Mucosa of stomach (tissue), 1 donor: ENCODE measurements around the gene KCNJ3.
A peak's percentile ranks its signal among the peaks of the same experiment; 100 is the strongest.

Experiments used
- H3K27me3 ChIP-seq: one replicate; pipeline ENCODE4 v1.7.0; 2013; ENCODE audit warnings: mild to moderate bottlenecking, low read length; ENCODE audit not compliant: control insufficient read depth, insufficient read depth
- H3K36me3 ChIP-seq: one replicate; pipeline ENCODE4 v1.7.0; 2013; ENCODE audit warnings: low read length; ENCODE audit not compliant: control insufficient read depth, insufficient read depth
- H3K4me1 ChIP-seq: one replicate; pipeline ENCODE4 v1.7.0; 2013; ENCODE audit warnings: mild to moderate bottlenecking, low read length; ENCODE audit not compliant: control insufficient read depth, insufficient read depth
- H3K4me3 ChIP-seq: one replicate; pipeline ENCODE4 v1.7.0; 2013; ENCODE audit warnings: low read length
- H3K9ac ChIP-seq: one replicate; pipeline ENCODE4 v1.7.0; 2013; ENCODE audit warnings: mild to moderate bottlenecking, low read length, moderate library complexity
- H3K9me3 ChIP-seq: one replicate; pipeline ENCODE4 v1.7.0; 2013; ENCODE audit warnings: mild to moderate bottlenecking, low read length, moderate library complexity; ENCODE audit not compliant: control insufficient read depth
- donor health status: Pancreatic carcinoma.

The KCNJ3 gene, protein sequence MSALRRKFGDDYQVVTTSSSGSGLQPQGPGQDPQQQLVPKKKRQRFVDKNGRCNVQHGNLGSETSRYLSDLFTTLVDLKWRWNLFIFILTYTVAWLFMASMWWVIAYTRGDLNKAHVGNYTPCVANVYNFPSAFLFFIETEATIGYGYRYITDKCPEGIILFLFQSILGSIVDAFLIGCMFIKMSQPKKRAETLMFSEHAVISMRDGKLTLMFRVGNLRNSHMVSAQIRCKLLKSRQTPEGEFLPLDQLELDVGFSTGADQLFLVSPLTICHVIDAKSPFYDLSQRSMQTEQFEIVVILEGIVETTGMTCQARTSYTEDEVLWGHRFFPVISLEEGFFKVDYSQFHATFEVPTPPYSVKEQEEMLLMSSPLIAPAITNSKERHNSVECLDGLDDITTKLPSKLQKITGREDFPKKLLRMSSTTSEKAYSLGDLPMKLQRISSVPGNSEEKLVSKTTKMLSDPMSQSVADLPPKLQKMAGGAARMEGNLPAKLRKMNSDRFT

DNA sequence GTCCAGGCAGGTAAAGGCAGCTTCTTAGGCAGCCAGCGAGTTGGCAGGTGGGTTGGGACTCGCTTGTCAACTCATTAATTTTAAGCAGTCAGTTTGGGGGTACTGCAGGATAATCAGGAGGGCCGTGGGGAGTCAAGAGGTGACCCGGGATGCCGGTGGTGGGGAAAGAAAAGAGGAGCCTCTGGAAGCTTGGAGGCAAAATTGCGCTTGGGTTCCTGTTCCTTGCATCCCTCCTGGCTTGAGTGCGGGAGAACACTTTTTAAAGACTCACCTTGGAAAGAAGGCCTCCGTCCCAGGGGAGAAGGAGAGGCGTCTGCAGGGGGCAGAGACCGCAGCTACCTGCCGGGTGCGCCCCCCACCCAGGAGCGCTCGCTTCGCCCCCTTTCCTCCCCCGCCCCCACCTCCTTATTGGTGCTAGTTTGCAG, at the start of gene KCNJ3:
Gene KCNJ3, plus strand, starts transcription at position 400 of the 425 bp plus-strand sequence. CDS start 81 bp downstream, outside the sequence.
- Histone ChIP-seq H3K9ac (peak within 1 kb of the TSS; percentile 37), H3K9me3 (no peaks in the 10 kb centered on the region), H3K27me3 (peaks cover 30% of the 10 kb centered on the region), H3K36me3 (no peaks in the 10 kb centered on the region), H3K4me3 (peak within 1 kb of the TSS; percentile 38), H3K4me1 (peaks cover 21% of the 10 kb centered on the region)

DNA sequence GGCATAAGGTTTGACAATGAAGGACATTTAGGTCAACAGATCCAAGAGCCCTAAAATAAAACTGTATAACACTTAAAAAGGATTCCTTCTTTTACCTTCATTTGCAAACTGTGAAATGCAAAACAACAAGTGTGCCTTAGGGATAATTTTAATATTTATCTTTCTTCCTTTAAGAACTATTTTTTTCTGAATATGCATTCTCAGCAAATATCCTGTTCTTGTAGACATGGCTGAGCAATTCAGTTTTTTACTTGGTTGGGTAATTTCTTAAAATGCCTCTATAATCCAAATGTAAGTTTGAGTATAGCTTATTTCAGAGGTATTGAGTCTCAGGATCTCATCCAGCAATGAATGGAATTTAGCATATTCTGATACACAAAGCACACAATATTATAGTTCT, 43.0 kb upstream of the KCNJ3 start:
- Histone ChIP-seq H3K4me1 (no peaks in the 10 kb centered on the region), H3K27me3 (no peaks in the 10 kb centered on the region), H3K36me3 (no peaks in the 10 kb centered on the region), H3K9ac (no peak overlapping the region), H3K4me3 (no peak overlapping the region), H3K9me3 (no peaks in the 10 kb centered on the region)

DNA sequence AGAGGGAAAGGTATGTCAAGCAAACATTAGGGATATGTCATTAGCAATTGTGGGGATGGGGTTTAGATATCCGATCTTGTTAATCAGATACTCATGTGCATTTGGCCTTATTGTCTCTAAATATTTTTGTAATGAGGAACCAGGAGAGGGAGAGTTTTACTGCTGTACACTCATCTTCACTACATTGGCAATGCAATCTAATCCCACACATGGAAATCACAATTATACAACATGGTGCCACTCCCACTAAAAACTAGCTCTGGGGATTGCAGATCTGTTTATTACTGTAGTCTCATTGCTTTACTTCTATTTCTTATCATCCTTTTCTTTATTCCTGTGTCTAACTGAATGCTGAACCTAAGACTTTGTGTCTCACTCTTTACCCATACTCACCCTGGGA, 39.6 kb upstream of the KCNJ3 start:
- H3K4me3 ChIP-seq, result no peak overlapping the region
- H3K4me1 ChIP-seq, result no peaks in the 10 kb centered on the region
- no peaks in the 10 kb centered on the region for H3K27me3 ChIP-seq
- H3K9me3 ChIP-seq, result no peaks in the 10 kb centered on the region
- no peaks in the 10 kb centered on the region for H3K36me3 ChIP-seq
- H3K9ac ChIP-seq, result no peak overlapping the region

DNA sequence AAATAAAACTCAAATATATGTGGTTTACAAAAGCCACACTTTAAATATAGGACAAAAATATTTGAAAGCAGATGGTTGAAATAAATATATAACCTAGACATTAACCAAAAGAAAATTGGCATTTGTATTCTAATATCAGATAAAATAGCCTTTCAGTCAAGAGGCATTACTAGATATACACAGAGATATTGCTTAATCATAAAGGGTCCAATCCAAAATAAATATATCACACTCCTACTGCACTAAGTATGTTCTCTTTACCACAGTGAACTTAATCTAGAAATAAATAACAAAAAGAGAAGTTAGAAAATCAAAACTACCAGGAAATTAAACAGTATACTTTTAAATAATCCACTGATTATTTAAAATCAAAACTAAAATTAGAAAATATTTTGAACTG, 34.2 kb upstream of the KCNJ3 start:
- H3K27me3 ChIP-seq, result no peaks in the 10 kb centered on the region
- no peaks in the 10 kb centered on the region for H3K4me1 ChIP-seq
- no peaks in the 10 kb centered on the region for H3K9me3 ChIP-seq
- no peak overlapping the region for H3K9ac ChIP-seq
- H3K36me3 ChIP-seq, result no peaks in the 10 kb centered on the region
- no peak overlapping the region for H3K4me3 ChIP-seq

DNA sequence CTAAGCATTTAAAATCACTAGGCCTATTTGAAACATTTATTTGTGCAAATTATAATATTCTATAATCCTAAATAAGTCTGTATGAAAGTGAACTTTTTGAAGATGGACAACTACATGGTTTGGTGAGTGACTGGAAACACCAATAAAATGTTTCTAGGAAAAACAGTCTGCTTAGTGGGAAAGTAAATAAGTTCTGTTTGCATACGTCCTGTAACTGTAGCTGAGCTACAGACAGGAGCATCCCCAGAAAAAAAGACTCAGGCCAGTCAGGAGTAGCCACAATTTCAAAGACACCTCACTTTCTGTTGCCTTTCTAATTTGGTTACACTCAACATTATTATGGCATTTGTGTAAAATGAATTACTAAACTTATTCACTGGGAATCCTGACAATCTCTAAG, 28.4 kb upstream of the KCNJ3 start:
- Histone ChIP-seq H3K4me3 (no peak overlapping the region), H3K27me3 (no peaks in the 10 kb centered on the region), H3K9ac (no peak overlapping the region), H3K4me1 (no peaks in the 10 kb centered on the region), H3K9me3 (no peaks in the 10 kb centered on the region), H3K36me3 (no peaks in the 10 kb centered on the region)

DNA sequence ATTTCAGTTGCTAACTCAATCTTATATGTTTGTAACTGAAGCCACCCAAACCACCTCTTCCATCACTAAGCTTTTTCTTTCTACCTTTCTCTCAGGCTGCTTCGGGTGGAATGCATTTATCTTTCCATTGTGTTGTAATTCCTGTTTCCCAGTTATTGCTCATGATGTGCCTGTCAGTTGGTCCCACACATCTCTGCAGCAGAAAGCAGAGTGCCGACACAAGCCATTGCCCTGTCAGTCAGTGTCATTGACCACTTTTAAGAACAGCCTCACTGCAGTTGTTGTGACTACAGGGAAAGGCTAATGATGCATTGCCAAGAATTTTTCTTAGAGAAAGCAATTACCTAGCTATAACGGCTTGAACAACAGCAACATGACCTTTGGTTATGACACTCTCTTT, 24.8 kb upstream of the KCNJ3 start:
- Histone ChIP-seq H3K4me1 (no peaks in the 10 kb centered on the region), H3K4me3 (no peak overlapping the region), H3K9ac (no peak overlapping the region), H3K9me3 (no peaks in the 10 kb centered on the region), H3K36me3 (no peaks in the 10 kb centered on the region), H3K27me3 (no peaks in the 10 kb centered on the region)

DNA sequence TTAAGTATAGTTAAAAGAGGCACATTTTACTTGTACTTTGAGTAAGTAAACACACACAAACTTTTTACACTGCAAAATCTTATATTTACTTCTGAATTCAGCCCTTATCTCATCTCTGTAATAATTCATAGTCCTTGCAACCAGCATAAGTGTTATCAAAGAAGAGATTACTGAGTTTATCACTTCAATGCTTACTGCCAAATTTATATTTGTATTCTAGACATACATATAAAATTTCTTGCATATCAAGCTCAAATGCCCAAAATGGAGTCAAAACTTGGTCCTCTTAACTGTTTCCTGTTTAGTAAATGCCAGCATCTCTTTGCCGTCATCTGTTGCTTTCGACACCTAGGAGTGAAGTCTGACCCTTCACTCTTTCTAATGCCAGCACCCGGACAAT, 21.1 kb upstream of the KCNJ3 start:
- Histone ChIP-seq H3K36me3 (no peaks in the 10 kb centered on the region), H3K4me1 (no peaks in the 10 kb centered on the region), H3K9me3 (no peaks in the 10 kb centered on the region), H3K9ac (no peak overlapping the region), H3K4me3 (no peak overlapping the region), H3K27me3 (no peaks in the 10 kb centered on the region)

DNA sequence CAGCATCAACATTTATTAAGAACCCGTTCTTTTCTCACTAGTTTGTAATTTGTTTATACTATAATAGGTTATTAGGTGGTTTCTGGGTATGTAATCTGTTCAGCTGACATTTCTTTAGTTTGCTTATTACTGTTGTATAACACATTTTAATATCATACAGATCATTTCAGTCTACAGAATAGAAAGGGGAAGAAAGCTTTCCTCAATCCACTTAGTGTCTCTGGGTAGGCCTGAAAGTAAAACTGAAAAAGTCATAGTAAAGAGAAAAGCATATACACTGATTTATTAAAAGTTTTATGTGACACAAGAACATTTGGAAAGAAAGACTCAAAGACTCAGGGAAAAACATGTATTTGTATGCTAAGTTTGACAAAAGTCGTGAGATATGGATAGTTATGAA, 16.8 kb upstream of the KCNJ3 start:
- no peaks in the 10 kb centered on the region for H3K4me1 ChIP-seq

DNA sequence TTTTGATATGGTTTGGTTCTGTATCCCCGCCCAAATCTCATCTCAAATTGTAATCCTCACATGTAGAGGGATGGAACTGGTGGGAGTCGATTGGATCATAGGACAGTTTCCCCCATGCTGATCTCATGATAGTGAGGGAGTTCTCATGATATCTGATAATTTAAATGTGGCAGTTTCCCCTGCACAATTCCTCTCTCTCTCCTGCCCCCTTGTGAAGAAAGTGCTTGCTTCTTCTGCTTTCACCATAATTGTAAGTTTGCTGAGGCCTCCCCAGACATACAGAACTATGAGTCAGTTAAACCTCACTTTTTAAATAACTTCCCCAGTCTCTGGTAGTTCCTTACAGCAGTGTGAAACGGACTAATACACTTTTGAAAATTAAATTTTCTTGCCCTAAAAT, 12.3 kb upstream of the KCNJ3 start:
- H3K9ac ChIP-seq, result no peak overlapping the region
- no peak overlapping the region for H3K4me3 ChIP-seq
- no peaks in the 10 kb centered on the region for H3K27me3 ChIP-seq
- no peaks in the 10 kb centered on the region for H3K4me1 ChIP-seq
- no peaks in the 10 kb centered on the region for H3K9me3 ChIP-seq
- no peaks in the 10 kb centered on the region for H3K36me3 ChIP-seq

More for the DNA sequence above, 16.8 kb upstream of the KCNJ3 start:
- no peaks in the 10 kb centered on the region for H3K36me3 ChIP-seq
- no peaks in the 10 kb centered on the region for H3K27me3 ChIP-seq
- H3K4me3 ChIP-seq, result no peak overlapping the region
- no peaks in the 10 kb centered on the region for H3K9me3 ChIP-seq
- no peak overlapping the region for H3K9ac ChIP-seq

DNA sequence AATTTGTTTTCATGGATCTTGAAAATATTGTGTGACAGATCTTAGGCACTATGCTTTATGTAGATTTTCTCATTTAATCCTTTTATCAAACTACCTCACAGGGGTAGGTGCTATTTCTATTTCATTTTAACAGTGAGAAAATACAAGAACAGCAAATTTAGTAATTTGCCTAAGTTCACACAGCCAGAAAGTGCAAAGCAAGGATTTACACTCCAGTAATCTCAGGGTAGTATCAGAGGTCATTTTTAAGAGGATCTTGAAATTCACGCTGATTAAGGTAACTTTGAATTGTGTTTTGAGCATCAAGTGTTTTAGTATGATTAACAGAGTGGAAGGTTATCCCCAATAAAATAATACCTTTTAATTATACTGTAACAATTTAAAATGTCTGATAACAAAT, 10.1 kb upstream of the KCNJ3 start:
- Histone ChIP-seq H3K4me3 (no peak overlapping the region), H3K9me3 (no peaks in the 10 kb centered on the region), H3K27me3 (no peaks in the 10 kb centered on the region), H3K9ac (no peak overlapping the region), H3K4me1 (no peaks in the 10 kb centered on the region), H3K36me3 (no peaks in the 10 kb centered on the region)

DNA sequence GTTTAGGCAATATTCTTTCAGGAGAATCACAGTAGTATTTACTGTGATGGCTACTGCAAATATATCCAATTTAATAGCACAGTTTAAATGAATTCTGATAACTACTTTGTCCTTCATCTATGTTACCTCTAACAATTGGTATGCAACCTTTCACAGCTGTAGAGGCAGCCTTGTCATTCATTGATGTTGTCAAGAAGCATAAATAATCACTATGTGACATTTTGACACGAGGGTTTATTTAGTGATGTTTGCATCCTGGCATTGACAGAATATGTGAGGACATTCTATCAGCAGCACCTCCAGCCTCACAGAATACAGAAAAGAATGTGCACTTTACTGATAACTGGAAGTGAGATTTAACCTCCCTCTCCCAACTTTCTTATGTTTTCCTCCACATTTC, 9.3 kb upstream of the KCNJ3 start:
- no peak overlapping the region for H3K9ac ChIP-seq
- H3K4me1 ChIP-seq, result no peaks in the 10 kb centered on the region
- H3K36me3 ChIP-seq, result no peaks in the 10 kb centered on the region
- no peaks in the 10 kb centered on the region for H3K27me3 ChIP-seq
- H3K9me3 ChIP-seq, result no peaks in the 10 kb centered on the region
- no peak overlapping the region for H3K4me3 ChIP-seq

DNA sequence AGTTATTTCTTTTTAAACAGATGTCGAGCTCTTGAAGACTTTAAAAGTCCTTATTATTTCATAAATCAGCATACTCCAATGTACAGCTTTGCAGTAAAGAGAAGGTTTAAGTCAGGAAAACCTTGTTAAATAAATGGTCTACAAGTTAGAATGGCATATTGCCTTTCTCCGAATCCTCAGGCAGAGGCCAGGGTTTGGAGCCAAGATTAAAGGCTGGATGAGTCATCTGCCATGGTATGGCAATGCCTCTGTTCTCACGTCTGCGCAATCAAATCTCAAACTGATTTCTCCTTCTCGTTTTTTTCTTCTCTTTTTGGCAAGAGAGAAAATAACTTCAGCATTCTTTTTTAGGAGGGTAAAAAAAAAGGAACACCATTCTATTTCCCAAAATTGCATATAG, 5.6 kb upstream of the KCNJ3 start:
- peaks cover 11% of the 10 kb centered on the region for H3K27me3 ChIP-seq
- H3K4me1 ChIP-seq, result peaks cover 12% of the 10 kb centered on the region
- no peaks in the 10 kb centered on the region for H3K36me3 ChIP-seq
- no peaks in the 10 kb centered on the region for H3K9me3 ChIP-seq
- no peak overlapping the region for H3K9ac ChIP-seq
- no peak overlapping the region for H3K4me3 ChIP-seq
